Measurements from ENCODE around the gene MAD2L1. TPM values are rescaled to one million over a fixed set of nuclear protein-coding genes. Genes with fewer than 3 reads are reported as not detected.

The MAD2L1 gene
- total and polyA plus RNA-seq, 2 of the 13 experiments (the other 11 are each of a cell fraction or from before 2014, with no cell fraction given), result 40.6 to 109 TPM

DNA sequence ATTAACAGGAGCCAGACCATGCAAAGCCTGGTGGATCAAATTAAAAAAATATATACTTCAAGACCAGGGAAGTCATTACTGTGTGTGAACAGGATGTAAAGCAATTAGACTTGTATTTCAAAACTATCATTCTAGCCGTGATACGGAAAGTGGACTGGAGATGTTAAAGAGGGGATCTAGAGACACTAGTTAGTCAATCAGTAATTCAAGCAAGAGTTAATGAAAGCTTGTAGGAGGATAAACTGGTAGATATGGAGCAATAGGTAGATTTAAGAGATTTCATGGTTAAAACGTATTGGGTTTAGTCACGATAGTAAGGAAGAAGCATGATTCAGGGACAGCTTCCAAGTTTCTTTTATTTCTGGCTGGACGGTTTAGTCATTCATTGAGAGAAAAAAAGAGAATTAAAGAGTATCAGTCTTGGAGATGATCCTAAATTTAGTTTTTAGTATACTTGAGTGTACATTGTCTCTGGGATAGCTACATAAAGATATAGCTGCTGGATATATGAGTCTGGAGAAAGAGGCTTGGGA lies 3.9 kb downstream of the MAD2L1 start (continued):
- TF ChIP-seq ISX (CRISPR knock-in tag; conservative IDR thresholded peaks at IDR 0.05) (no peak), ZNF816 (CRISPR knock-in tag; IDR thresholded peaks at IDR 0.05; ENCODE audit: borderline replicate concordance) (no peak), ZNF619 (CRISPR knock-in tag; IDR thresholded peaks at IDR 0.05) (no peak), ZNF431 (CRISPR knock-in tag; IDR thresholded peaks at IDR 0.05; ENCODE audit: borderline replicate concordance, low read depth) (no peak)
- TF ChIP-seq, protein P1, sequence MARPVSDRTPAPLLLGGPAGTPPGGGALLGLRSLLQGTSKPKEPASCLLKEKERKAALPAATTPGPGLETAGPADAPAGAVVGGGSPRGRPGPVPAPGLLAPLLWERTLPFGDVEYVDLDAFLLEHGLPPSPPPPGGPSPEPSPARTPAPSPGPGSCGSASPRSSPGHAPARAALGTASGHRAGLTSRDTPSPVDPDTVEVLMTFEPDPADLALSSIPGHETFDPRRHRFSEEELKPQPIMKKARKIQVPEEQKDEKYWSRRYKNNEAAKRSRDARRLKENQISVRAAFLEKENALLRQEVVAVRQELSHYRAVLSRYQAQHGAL (CRISPR knock-in tag; IDR thresholded peaks at IDR 0.05; ENCODE audit: not compliant biosample characterization), result no peak

DNA sequence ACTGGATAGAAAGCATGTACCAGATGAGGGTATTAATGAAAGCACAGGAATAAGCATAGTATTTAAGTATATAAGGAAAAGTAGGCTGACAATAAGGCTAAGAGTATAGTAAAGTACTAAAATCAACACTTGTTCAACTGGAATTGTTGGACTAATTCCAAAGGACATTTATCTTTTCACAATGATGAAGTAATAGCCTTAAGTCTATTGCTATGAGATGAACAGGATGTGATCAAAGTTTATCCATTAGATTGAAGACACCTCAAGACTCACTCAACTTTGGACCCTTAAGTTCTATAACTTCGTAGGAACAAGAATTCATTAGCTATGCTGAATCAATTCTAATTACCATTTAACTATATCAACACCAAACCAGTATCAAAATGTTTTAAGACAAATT lies 7.6 kb downstream of the MAD2L1 start:
- H3K36me3 ChIP-seq (replicated peaks in 1 of 2; ENCODE audit: control insufficient read depth in 1 of 2, insufficient read depth in 2 of 2, low read length in 2 of 2), result peaks cover 0 to 7% of the 10 kb centered on the region in 2 experiments; a peak in 3 of 5 replicates
- BruUV-seq (replicated peaks), result no TSS peak
- ATAC-seq, result no peak

More for the DNA sequence above, 7.6 kb downstream of the MAD2L1 start:
- intact Hi-C loops (cut with micrococcal nuclease; ENCODE audit: unreplicated experiment) (no loop called here), in situ Hi-C loops (cut with HindIII; ENCODE audit: extremely low pct_ligation_motif_present, low pct_unique_long_range_greater_than_20kb) (loop anchor here (10.0 kb wide), 3 partner anchors 434 to 1074 kb away; partner anchors contain the start of gene PDE5A)
- H3K27ac ChIP-seq (ENCODE audit: extremely low read length, insufficient read depth, low read length), result no peak overlapping the region
- H3K4me2 ChIP-seq (ENCODE audit: low read depth, low read length), result no peak overlapping the region
- DNase-seq (ENCODE audit: low spot score) (no peak), FAIRE-seq (no peak)
- TF ChIP-seq ZNF350 (CRISPR knock-in tag; IDR thresholded peaks at IDR 0.05; ENCODE audit: borderline replicate concordance, low read depth), result no peak
- no peak for TF ChIP-seq MAZ (IDR thresholded peaks at IDR 0.05; ENCODE audit: borderline replicate concordance, low read depth, low read length)
- no peak for TF ChIP-seq MAZ (CRISPR knock-in tag; IDR thresholded peaks at IDR 0.05; ENCODE audit: low read depth)
- TF ChIP-seq ZC3H13 (CRISPR knock-in tag; IDR thresholded peaks at IDR 0.05), result no peak
- WGBS (ENCODE audit: low lambda C conversion rate), result 100% methylated on average over 1 of the region's 1 CpG
- no peak overlapping the region for H3K4me3 ChIP-seq (replicated peaks in 1 of 3; ENCODE audit: insufficient read depth in 1 of 3, low read depth in 2 of 3, low read length in 3 of 3)
- H3K4me1 ChIP-seq (ENCODE audit: insufficient read depth, low read length), result peaks cover 22% of the 10 kb centered on the region
- ChIA-PET POLR2A (no interaction called here), CTCF (ENCODE audit: low intra/inter-chr PET ratio, low total read pairs) (no interaction called here)
- H3K9me3 ChIP-seq (ENCODE audit: low read length), result no peaks in the 10 kb centered on the region
- H3K27me3 ChIP-seq (ENCODE audit: control insufficient read depth in 1 of 2, insufficient read depth in 2 of 2, low read length in 2 of 2), result no peaks in the 10 kb centered on the region
- H4K20me1 ChIP-seq (ENCODE audit: insufficient read depth, low read length), result no peaks in the 10 kb centered on the region
- no peak overlapping the region for H3K9ac ChIP-seq (ENCODE audit: insufficient read depth, low read depth, low read length)
- no peak overlapping the region for H2AFZ ChIP-seq (ENCODE audit: low read length)
- H3K79me2 ChIP-seq (ENCODE audit: insufficient read depth, low read length), result peaks cover 21% of the 10 kb centered on the region
